ENCODE measurements around the gene CAMK1D. TPM values are rescaled to one million over a fixed set of nuclear protein-coding genes. Genes with fewer than 3 reads are reported as not detected.
A peak's percentile ranks its signal among the peaks of the same experiment; 100 is the strongest.

Gene CAMK1D
- total RNA-seq, 1 experiment from 2014 or later = 10.2 TPM

DNA sequence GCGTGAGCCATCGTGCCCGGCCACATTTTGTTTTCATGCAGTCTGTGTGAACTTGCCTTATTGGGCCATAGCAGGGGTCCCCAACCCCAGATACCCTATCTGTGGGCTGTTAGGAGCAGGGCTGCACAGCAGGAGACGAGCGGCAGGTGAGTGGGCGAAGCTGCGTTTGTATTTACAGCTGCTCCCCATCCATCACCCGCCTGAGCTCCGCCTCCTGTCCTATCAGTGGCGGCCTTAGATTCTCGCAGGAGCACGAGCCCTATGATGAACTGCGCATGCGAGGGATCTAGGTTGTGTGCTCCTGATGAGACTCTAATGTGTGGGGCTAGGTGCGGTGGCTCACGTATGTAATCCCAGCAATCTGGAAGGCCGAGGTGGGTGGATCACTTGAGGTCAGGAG, 293.9 kb downstream of the CAMK1D start:
- peak; percentile 53 for ATAC-seq
- no peak overlapping the region for H3K27ac Mint-ChIP-seq
- TF ChIP-seq RELA (CRISPR knock-in tag; IDR thresholded peaks at IDR 0.05; ENCODE audit: borderline replicate concordance) (no peak), KAT7 (CRISPR knock-in tag; IDR thresholded peaks at IDR 0.05; ENCODE audit: borderline replicate concordance) (no peak), ZBTB21 (CRISPR knock-in tag; IDR thresholded peaks at IDR 0.05; ENCODE audit: borderline replicate concordance) (no peak), RORB (CRISPR knock-in tag; IDR thresholded peaks at IDR 0.05) (no peak), GABPB1 (CRISPR knock-in tag; IDR thresholded peaks at IDR 0.05) (no peak)
- TF ChIP-seq, protein P1, sequence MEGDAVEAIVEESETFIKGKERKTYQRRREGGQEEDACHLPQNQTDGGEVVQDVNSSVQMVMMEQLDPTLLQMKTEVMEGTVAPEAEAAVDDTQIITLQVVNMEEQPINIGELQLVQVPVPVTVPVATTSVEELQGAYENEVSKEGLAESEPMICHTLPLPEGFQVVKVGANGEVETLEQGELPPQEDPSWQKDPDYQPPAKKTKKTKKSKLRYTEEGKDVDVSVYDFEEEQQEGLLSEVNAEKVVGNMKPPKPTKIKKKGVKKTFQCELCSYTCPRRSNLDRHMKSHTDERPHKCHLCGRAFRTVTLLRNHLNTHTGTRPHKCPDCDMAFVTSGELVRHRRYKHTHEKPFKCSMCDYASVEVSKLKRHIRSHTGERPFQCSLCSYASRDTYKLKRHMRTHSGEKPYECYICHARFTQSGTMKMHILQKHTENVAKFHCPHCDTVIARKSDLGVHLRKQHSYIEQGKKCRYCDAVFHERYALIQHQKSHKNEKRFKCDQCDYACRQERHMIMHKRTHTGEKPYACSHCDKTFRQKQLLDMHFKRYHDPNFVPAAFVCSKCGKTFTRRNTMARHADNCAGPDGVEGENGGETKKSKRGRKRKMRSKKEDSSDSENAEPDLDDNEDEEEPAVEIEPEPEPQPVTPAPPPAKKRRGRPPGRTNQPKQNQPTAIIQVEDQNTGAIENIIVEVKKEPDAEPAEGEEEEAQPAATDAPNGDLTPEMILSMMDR (IDR thresholded peaks at IDR 0.05) = no peak
- TF ChIP-seq, protein P2, sequence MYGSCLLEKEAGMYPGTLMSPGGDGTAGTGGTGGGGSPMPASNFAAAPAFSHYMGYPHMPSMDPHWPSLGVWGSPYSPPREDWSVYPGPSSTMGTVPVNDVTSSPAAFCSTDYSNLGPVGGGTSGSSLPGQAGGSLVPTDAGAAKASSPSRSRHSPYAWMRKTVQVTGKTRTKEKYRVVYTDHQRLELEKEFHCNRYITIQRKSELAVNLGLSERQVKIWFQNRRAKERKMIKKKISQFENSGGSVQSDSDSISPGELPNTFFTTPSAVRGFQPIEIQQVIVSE (CRISPR knock-in tag; IDR thresholded peaks at IDR 0.05; ENCODE audit: borderline replicate concordance) = no peak
- TF ChIP-seq, protein P3, sequence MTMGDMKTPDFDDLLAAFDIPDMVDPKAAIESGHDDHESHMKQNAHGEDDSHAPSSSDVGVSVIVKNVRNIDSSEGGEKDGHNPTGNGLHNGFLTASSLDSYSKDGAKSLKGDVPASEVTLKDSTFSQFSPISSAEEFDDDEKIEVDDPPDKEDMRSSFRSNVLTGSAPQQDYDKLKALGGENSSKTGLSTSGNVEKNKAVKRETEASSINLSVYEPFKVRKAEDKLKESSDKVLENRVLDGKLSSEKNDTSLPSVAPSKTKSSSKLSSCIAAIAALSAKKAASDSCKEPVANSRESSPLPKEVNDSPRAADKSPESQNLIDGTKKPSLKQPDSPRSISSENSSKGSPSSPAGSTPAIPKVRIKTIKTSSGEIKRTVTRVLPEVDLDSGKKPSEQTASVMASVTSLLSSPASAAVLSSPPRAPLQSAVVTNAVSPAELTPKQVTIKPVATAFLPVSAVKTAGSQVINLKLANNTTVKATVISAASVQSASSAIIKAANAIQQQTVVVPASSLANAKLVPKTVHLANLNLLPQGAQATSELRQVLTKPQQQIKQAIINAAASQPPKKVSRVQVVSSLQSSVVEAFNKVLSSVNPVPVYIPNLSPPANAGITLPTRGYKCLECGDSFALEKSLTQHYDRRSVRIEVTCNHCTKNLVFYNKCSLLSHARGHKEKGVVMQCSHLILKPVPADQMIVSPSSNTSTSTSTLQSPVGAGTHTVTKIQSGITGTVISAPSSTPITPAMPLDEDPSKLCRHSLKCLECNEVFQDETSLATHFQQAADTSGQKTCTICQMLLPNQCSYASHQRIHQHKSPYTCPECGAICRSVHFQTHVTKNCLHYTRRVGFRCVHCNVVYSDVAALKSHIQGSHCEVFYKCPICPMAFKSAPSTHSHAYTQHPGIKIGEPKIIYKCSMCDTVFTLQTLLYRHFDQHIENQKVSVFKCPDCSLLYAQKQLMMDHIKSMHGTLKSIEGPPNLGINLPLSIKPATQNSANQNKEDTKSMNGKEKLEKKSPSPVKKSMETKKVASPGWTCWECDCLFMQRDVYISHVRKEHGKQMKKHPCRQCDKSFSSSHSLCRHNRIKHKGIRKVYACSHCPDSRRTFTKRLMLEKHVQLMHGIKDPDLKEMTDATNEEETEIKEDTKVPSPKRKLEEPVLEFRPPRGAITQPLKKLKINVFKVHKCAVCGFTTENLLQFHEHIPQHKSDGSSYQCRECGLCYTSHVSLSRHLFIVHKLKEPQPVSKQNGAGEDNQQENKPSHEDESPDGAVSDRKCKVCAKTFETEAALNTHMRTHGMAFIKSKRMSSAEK (CRISPR knock-in tag; IDR thresholded peaks at IDR 0.05; ENCODE audit: borderline replicate concordance) = no peak
- TF ChIP-seq, protein P4, sequence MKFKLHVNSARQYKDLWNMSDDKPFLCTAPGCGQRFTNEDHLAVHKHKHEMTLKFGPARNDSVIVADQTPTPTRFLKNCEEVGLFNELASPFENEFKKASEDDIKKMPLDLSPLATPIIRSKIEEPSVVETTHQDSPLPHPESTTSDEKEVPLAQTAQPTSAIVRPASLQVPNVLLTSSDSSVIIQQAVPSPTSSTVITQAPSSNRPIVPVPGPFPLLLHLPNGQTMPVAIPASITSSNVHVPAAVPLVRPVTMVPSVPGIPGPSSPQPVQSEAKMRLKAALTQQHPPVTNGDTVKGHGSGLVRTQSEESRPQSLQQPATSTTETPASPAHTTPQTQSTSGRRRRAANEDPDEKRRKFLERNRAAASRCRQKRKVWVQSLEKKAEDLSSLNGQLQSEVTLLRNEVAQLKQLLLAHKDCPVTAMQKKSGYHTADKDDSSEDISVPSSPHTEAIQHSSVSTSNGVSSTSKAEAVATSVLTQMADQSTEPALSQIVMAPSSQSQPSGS (CRISPR knock-in tag; IDR thresholded peaks at IDR 0.05; ENCODE audit: borderline replicate concordance, low read depth) = no peak
- TF ChIP-seq, protein P5, sequence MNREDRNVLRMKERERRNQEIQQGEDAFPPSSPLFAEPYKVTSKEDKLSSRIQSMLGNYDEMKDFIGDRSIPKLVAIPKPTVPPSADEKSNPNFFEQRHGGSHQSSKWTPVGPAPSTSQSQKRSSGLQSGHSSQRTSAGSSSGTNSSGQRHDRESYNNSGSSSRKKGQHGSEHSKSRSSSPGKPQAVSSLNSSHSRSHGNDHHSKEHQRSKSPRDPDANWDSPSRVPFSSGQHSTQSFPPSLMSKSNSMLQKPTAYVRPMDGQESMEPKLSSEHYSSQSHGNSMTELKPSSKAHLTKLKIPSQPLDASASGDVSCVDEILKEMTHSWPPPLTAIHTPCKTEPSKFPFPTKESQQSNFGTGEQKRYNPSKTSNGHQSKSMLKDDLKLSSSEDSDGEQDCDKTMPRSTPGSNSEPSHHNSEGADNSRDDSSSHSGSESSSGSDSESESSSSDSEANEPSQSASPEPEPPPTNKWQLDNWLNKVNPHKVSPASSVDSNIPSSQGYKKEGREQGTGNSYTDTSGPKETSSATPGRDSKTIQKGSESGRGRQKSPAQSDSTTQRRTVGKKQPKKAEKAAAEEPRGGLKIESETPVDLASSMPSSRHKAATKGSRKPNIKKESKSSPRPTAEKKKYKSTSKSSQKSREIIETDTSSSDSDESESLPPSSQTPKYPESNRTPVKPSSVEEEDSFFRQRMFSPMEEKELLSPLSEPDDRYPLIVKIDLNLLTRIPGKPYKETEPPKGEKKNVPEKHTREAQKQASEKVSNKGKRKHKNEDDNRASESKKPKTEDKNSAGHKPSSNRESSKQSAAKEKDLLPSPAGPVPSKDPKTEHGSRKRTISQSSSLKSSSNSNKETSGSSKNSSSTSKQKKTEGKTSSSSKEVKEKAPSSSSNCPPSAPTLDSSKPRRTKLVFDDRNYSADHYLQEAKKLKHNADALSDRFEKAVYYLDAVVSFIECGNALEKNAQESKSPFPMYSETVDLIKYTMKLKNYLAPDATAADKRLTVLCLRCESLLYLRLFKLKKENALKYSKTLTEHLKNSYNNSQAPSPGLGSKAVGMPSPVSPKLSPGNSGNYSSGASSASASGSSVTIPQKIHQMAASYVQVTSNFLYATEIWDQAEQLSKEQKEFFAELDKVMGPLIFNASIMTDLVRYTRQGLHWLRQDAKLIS (CRISPR knock-in tag; IDR thresholded peaks at IDR 0.05; ENCODE audit: borderline replicate concordance) = no peak
- TF ChIP-seq, protein P6, sequence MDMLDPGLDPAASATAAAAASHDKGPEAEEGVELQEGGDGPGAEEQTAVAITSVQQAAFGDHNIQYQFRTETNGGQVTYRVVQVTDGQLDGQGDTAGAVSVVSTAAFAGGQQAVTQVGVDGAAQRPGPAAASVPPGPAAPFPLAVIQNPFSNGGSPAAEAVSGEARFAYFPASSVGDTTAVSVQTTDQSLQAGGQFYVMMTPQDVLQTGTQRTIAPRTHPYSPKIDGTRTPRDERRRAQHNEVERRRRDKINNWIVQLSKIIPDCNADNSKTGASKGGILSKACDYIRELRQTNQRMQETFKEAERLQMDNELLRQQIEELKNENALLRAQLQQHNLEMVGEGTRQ (CRISPR knock-in tag; IDR thresholded peaks at IDR 0.05) = no peak
- TF ChIP-seq, protein P7, sequence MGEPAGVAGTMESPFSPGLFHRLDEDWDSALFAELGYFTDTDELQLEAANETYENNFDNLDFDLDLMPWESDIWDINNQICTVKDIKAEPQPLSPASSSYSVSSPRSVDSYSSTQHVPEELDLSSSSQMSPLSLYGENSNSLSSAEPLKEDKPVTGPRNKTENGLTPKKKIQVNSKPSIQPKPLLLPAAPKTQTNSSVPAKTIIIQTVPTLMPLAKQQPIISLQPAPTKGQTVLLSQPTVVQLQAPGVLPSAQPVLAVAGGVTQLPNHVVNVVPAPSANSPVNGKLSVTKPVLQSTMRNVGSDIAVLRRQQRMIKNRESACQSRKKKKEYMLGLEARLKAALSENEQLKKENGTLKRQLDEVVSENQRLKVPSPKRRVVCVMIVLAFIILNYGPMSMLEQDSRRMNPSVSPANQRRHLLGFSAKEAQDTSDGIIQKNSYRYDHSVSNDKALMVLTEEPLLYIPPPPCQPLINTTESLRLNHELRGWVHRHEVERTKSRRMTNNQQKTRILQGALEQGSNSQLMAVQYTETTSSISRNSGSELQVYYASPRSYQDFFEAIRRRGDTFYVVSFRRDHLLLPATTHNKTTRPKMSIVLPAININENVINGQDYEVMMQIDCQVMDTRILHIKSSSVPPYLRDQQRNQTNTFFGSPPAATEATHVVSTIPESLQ (CRISPR knock-in tag; IDR thresholded peaks at IDR 0.05) = no peak
- CTCF ChIA-PET = interaction anchor here (2.1 kb wide), 1 partner anchor 13 kb away, joined by 9 read pairs; no protein-coding TSS in a partner anchor
- peaks cover 13% of the 10 kb centered on the region for H3K4me1 Mint-ChIP-seq
- 0 out of 2 replicates have a peak, but pooled peaks cover 3% of the 10 kb centered on the region for H3K9me3 Mint-ChIP-seq
- DNase-seq (ENCODE audit: low spot score) = peak; percentile 27
- POLR2A ChIA-PET = no interaction called here
- H3K27me3 Mint-ChIP-seq (ENCODE audit: low read depth) = no peaks in the 10 kb centered on the region
- H3K36me3 Mint-ChIP-seq = no peaks in the 10 kb centered on the region
- no peak overlapping the region for H3K4me3 Mint-ChIP-seq

Data from WTC11 (cell line).